GM06990 (cell line): ENCODE results near the gene ANO7.

Experiments
- DNase-seq: peaks from one replicate; pipeline ENCODE4 v3.0.0-alpha.2; 2011; ENCODE audit not compliant: insufficient read length; ENCODE audit errors: extremely low read depth
- H3K27me3 ChIP-seq: replicated peaks from 2 replicates; pipeline ENCODE4 v1.6.0; 2011; ENCODE audit warnings: low read length; ENCODE audit not compliant: control insufficient read depth, insufficient read depth
- H3K36me3 ChIP-seq: 2 replicates; pipeline ENCODE4 v1.5.1; 2011; ENCODE audit warnings: low read length; ENCODE audit not compliant: control insufficient read depth, insufficient read depth
- H3K4me3 ChIP-seq: replicated peaks from 2 replicates; pipeline ENCODE4 v1.5.1; 2011; ENCODE audit warnings: low read depth, mild to moderate bottlenecking, control low read depth, low read length
- TF ChIP-seq, protein P1 (sequence below): IDR thresholded peaks from 2 replicates; pipeline ENCODE4 v1.5.1; 2011; ENCODE audit warnings: low read length, control low read depth, mild to moderate bottlenecking, inconsistent platforms; ENCODE audit not compliant: insufficient read depth, poor library complexity, severe bottlenecking

The ANO7 gene

DNA sequence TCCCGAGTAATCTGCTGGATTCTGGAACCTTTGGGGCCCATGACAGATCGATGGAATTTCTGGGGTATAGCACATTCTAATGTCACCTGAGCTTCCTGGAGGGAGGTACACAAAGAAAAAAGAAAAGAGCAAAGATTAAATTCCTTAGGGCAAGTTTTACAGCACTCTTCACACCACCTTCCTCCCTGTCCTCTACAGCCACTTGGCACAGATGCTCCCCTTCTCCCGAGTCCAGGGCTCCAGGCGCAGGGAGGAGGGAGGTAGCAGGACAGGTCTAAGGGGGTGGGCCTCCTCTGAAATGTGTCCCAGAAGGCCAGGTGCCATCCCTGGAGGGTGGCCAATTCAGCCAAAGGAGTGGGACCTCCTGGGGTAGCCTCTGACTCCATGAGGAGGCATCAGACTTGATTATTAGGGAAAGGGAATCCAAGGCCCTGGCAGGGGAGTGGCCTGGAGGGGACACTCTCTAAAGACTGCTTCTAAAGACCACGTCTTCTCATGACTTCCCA, 50.3 kb downstream of the ANO7 start:
- Histone ChIP-seq H3K27me3 (no peaks in the 10 kb centered on the region), H3K4me3 (no peak overlapping the region), H3K36me3 (peaks cover 72% of the 10 kb centered on the region)
- no peak for DNase-seq
- TF ChIP-seq, protein P1, sequence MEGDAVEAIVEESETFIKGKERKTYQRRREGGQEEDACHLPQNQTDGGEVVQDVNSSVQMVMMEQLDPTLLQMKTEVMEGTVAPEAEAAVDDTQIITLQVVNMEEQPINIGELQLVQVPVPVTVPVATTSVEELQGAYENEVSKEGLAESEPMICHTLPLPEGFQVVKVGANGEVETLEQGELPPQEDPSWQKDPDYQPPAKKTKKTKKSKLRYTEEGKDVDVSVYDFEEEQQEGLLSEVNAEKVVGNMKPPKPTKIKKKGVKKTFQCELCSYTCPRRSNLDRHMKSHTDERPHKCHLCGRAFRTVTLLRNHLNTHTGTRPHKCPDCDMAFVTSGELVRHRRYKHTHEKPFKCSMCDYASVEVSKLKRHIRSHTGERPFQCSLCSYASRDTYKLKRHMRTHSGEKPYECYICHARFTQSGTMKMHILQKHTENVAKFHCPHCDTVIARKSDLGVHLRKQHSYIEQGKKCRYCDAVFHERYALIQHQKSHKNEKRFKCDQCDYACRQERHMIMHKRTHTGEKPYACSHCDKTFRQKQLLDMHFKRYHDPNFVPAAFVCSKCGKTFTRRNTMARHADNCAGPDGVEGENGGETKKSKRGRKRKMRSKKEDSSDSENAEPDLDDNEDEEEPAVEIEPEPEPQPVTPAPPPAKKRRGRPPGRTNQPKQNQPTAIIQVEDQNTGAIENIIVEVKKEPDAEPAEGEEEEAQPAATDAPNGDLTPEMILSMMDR = no peak

DNA sequence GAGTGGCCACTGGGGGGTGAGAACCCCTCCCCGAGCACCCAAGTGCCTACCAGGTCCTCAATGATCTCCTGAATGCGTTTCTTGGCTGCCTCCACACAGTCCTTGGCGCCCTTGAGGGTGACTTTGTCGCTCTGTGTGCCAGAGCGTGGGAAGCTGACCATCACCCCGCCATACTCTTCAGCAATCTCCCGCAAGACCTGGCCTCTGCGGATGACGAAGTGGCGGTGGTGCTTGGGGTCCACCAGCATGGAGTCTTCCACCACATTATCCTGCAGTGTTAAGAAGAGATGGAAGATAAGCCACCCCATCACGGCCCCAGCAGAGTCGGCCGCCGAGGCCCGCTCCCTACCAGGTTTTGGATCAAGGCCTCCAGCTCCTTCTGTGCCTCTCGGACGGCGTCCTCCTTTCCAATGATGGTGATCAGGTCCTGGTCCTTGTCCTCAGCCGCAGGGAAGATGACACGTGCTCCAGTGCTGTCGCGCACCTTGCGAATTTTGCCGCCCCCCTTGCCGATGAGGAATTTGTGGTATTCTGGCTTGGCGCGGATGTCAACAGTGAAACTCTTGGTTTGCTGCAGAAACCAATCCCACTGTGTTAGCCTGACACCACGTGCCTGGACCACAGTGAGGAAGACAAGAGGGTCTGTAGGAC, 51.2 kb downstream of the ANO7 start:
- peaks cover 68% of the 10 kb centered on the region for H3K36me3 ChIP-seq
- H3K27me3 ChIP-seq = no peaks in the 10 kb centered on the region
- no peak for DNase-seq
- no peak overlapping the region for H3K4me3 ChIP-seq
- TF ChIP-seq, protein P1 = no peak

GRCh38 chr2:241240320-241241004, 52.0 kb downstream of the ANO7 start:
- H3K36me3 ChIP-seq = peaks cover 62% of the 10 kb centered on the region
- no peak overlapping the region for H3K4me3 ChIP-seq
- TF ChIP-seq, protein P1 = no peak
- no peaks in the 10 kb centered on the region for H3K27me3 ChIP-seq
- no peak for DNase-seq

DNA sequence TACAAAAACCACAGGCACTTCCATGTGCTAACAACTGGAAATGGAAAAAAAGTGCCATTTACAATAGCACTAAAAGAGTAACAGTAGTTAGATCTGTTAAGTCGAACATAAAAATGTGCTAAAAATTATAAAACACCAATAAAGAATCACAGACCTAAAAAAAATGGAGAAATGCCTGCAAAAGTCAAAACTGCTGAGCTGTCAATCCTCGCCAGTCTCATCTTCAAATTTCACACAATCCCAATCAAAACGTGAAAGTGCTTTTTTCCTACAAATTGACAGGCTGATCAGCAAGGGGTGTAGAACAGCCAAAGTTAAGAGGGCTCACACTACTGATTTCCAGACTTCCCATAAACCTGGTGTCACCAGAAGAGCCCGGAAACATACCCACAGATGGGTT, 53.2 kb downstream of the ANO7 start:
- H3K4me3 ChIP-seq = no peak overlapping the region
- no peaks in the 10 kb centered on the region for H3K27me3 ChIP-seq
- TF ChIP-seq, protein P1 = no peak
- DNase-seq = no peak
- peaks cover 53% of the 10 kb centered on the region for H3K36me3 ChIP-seq

- Histone ChIP-seq H3K27me3 (no peaks in the 10 kb centered on the region), H3K36me3 (peaks cover 54% of the 10 kb centered on the region), H3K4me3 (no peak overlapping the region)
- TF ChIP-seq, protein P1 = no peak
- no peak for DNase-seq
Observed at GRCh38 chr2:241242306-241242705, 53.8 kb downstream of the ANO7 start.

DNA sequence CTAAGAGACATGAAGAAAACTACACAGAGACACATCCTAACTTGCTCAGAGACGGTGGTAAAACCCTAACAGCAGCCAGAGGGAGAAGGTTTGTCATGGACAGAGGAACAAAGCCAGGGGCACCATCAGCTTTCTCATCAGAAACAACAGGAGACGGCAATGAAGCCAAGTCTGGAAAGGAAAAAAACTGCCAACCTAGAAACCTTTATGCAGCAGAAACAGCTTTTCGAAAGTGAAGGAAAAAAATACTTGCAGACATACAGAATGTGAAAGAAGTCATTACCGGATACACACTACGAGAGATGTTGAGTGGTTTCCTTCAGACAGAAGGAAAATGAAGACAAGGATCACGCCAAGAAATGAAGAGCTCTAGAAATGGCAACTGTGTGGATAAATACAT, 55.9 kb downstream of the ANO7 start:
- TF ChIP-seq, protein P1 = no peak
- no peaks in the 10 kb centered on the region for H3K27me3 ChIP-seq
- no peak overlapping the region for H3K4me3 ChIP-seq
- DNase-seq = no peak
- H3K36me3 ChIP-seq = peaks cover 57% of the 10 kb centered on the region
